IPS-NIHi11 (cell line): ENCODE results near the gene ITPR2.

Source experiments
- DNase-seq: peaks from one replicate; pipeline ENCODE4 v3.0.0; 2012; ENCODE audit warnings: mixed read lengths, low spot score

Gene ITPR2

DNA sequence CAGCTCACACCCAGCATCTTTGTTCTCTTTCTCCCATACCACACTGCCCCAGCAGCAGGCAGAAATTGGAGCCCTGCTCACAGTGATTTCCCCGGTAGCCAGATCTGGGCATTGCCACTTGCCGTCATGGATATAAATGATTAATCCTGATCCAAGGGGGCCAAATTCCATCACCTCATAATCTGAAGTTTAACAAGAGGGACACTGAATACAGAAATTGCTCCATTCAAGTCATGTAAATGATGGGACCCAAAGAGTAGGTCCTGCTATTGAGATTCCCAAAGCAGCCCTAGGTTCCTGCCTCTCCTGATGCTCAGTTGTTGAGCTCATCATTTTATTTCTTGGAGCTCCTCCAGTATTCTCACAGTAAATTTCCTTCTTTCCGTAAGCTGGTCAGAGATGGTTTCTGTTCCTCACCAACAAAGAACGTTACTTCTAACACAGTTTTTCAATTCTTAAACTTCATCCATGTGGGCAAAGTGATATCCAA, 11.7 kb downstream of the ITPR2 start:
- no peak for DNase-seq

GRCh38 chr12:26818636-26819035, 14.4 kb downstream of the ITPR2 start:
- no peak for DNase-seq

DNA sequence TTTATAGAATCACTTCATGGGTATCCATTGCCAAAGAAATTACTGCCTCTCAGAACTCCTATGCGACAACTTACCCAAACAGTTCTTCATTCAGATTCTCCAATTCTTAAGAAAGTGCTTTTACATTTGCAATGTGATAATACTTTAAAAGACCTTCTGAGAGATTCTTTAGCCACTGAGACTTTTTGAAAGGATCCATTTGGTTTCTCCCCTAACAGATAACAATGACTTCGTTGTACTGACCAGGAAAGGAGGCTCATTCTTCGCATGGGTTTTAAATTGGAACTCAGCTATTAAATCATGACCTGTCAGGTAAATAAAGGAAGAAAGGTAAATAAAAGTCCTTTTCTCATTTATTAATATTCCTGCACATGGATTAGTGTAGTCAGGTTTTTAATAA, 14.8 kb downstream of the ITPR2 start:
- no peak for DNase-seq

GRCh38 chr12:26817183-26817591, 15.8 kb downstream of the ITPR2 start:
- no peak for DNase-seq

GRCh38 chr12:26813812-26814211, 19.2 kb downstream of the ITPR2 start:
- no peak for DNase-seq

DNA sequence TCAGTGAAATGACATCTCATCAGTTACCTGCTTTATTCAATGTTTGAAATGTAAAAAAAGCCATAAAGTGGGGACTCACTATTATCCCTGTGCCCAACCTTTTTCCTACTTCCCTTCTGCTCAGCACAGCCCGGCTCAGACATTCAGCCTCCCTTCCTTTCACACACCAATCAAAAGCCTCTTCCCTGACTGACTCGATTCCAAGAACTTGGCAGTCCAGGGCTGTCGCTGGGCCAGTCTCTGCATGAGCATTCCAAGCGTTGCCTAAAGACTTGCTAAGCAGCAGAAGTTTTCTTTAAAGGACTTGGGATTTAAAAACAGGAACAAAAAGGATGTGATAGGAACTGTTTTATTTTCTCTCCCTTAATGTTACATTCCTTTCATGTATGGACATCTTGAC, 22.7 kb downstream of the ITPR2 start:
- peak; percentile 34 for DNase-seq

- no peak for DNase-seq
These were observed 23.2 kb downstream of the ITPR2 start for GRCh38 chr12:26809611-26810285.

DNA sequence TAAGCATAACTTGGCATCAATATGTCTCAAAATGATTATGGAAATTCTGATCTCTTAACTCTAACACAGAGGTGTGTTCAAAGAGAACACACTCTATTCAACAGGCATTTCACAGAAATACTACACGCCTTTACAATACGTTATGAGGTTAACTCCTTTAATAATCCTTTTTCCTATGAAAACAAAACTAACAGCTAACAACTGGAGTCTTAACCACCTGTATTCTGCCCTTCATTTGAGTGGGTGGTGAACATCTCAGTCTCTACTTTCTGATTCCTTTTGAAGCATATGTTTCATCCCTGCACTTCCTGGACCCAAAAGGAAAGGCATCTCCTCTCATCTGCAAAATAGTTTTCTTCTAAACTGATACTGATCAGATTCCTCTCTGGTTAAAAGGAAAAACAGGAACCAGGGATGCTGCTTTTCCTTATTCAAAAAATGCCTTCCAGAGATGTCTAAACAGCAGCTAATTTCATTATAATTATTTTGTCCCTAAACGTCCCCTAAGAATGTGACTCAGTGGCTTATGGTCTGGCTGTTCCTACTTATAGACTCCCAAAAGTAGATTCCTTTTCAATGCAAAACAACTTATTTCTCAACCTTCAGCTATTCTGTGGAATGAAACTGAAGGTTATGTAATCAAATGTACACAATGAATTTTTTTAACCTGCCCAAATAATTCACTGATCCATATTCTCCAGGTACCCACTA, 24.1 kb downstream of the ITPR2 start:
- no peak for DNase-seq

GRCh38 chr12:26807292-26807691, 25.7 kb downstream of the ITPR2 start:
- no peak for DNase-seq

DNA sequence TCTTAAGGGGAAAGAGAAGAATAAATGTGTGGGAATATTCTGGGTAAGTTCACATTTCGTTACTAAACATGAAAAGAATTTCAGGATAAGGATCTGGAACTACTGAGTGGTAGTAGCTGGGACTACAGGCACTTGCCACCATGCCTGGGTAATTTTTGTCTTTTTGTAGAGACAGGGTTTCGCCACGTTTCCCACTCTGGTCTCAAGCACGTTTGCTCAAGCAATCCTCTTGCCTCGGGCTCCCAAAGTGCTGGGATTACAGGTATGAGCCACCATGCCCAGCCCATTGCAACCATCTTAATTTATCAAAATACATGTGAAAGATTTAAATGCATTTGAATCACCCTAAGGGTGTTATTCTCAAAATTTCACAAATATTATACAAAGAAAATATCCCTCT, 26.4 kb downstream of the ITPR2 start:
- DNase-seq = no peak

GRCh38 chr12:26805401-26805971, 27.5 kb downstream of the ITPR2 start:
- DNase-seq = no peak

DNA sequence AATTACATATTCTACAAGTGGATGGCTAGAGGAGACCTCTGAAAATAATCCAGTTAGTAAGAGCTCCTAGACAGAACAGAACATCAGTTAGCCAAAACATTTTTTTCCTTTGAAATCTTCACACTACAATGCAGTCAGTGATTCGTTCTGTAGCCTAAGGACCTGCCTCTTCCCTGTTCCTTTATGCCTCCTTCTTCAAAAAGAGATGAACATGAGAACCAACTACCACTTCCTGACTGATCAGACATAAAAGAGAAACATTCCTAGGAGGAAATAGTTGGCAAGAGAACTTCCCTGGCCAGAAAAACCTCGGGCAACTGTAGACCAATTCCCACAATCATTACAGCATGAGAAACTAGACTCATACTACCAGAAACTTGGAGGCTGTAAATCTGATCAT, 29.4 kb downstream of the ITPR2 start:
- DNase-seq = peak; percentile 19

DNA sequence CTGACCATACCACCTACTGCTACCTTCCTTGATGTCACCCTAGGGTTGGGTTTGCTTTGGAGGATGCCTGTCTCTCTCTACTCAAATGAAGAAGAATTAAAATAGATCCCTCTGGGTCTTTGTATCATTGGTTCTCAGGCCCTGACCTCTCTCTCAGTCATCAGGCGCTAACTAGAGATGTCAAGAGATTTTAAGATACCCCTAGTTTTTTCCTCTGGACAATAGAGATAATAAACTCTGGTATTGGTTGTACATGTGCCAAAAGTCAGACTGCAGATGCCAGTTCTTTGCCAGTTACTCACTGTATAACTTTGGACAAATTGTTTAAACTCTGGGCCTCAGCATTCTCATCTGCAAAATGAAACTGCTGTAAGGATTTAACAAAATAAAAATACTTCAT, 31.5 kb downstream of the ITPR2 start:
- DNase-seq = no peak

DNA sequence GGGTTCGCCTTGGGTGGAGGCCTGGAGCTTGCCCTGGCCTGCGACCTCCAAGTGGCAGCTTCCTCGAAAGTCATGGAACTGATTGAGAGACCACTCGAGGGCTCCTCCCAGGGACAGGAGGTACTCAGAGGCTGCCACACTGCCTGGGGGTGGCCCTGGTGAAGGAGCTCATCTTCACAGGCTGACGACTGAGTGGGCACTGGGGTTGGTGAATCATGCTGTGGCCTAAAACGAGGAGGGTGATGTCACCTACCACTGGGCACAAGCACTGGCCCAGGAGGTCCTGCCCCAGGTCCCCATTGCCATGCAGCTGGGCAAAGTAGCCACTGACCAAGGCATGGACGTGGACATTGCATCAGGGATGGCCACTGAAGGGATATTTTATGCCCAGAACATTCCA, 32.1 kb downstream of the ITPR2 start:
- no peak for DNase-seq

DNA sequence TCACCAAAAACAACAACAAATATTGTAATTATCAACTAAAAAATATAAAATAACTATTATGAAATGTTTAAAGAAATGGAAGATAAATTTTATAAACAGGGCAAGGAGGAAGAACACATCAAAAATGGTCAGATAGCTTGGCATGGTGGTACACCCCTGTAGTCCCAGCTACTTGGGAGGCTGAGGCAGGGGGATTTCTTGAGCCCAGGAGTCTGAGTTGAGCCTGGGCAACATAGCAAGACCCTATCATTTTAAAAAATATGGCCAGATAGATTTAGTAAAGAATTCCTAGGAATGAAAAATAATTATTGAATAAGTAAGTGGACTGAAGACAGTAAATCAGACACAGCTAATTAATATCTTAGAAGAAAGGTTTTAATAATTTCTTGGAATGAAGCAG, 32.6 kb downstream of the ITPR2 start:
- DNase-seq = no peak

DNA sequence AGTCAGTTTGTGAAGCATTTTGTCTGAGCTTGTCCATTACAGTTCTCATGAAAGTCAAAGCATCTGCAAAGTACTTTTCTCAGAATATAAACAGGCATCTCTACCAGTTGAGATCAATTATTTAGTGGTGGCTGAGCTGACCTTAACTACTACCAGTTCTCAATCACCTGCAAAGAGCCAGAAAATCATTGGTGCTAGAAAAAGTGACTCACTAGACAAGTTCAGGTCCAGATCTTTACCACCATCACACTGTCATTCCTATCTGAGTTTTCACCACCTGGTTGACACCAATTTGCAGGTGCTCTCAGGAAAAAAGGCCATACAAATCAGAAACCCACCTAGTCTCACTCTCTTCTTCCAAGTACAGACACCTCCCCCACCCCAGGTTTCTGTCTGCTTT, 33.3 kb downstream of the ITPR2 start:
- no peak for DNase-seq

- no peak for DNase-seq
These were observed 34.4 kb downstream of the ITPR2 start for GRCh38 chr12:26798640-26799039.

DNA sequence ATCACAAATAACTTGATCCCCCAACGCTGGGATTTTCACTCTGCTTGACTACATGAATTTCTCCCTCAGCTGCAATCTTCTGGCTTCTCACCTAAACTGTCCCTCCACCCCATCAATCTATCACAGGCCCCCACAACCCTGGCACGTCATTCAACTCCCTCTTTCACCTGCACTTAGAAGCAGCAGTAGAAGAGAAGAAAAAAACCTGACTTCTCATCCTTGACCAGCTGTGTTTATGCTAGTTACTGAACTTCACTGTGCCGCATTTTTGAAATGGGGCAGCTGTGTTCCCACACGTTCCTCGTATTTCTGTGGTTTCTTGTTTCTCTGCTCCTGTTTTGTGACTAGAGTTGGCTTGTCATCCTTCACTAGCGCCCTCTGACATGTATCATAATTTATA, 35.0 kb downstream of the ITPR2 start:
- DNase-seq = no peak

DNA sequence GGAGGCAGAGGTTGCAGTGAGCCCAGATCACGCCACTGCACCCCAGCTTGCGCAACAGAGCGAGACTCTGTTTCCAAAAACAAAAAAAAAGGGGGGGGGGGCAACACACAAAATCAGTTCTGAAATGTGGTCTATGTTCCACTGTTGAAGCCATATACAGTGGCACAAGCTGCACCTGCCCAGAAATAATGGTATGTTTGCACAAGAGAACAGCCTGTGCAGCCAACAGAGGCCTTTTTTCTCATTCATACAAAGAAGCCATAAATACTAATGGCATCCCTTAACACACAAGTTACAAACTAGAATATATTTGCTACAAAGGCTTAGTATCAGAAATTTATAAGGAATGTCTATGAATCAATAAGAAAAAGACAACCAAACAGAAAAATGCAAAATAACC, 37.1 kb downstream of the ITPR2 start:
- DNase-seq = no peak

- DNase-seq = no peak
These were observed 41.6 kb downstream of the ITPR2 start for GRCh38 chr12:26791301-26791791.

DNA sequence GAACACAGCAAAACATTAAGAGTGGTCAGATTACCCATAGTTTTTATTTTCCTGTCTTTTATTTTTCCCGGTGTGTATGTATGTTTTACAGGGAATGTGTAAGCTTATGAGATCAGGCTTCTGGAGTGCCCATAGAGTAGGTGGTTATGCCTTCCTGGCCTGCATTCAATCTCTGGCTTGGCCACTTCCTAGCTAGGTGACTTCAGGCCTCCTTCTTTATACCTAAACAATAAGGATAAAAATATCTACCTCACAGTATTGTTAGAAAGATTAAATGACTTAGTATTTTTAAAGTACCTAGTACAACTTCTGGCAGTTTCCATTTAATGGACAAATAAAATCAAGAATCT, 42.4 kb downstream of the ITPR2 start:
- DNase-seq = no peak

DNA sequence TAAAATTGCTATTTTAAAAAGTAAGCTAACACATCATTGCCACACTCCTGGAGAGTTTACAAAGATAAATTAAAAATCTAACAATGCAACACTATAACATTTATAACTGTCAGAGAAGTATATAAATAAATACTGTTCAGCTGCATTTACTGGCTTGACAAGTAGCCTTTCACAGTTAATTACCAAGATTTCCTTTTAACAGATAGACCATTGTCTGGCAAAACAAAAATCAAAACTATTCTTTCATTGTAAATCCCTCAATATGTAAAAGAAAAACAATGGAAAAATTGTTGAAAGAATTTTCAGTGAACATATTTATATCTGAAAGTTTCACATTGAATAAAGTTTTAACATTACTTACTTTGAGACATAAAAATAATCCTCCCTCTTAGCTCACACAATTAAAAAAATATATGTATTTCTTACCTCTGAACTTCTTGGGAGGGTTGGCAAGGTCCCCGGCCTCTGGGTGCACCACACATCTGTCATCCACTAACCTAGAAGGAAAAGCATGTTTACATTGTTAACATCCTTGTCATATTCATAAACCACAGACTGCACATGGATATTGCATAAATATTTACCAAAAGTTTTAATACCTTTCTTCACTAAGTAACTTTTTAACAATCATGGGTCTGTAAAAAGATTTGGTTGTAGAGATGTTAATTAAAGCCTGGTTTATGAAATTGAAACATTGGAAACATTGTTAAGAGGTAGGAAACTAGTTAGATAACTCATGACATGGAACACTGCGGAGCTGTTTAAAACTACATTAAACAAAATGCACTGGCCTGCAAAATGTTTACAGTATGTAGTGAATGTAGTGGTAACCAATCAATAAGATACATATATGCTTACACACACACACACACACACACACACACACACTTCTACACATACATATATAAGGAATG, 43.0 kb downstream of the ITPR2 start:
- DNase-seq = no peak
